Duodenal mucosa (tissue), 2 donors: ENCODE data around the gene CYP2R1.
"Not testable (repeated sequence)": the region's sequence is repeated elsewhere in the genome, so short reads cannot be mapped to it uniquely, and the experiment has no call there.

ENCODE experiments used
- H3K27ac ChIP-seq: one replicate; pipeline ENCODE4 v1.7.0; 2013; ENCODE audit warnings: low read depth, low read length
- H3K27me3 ChIP-seq, 2 donors: one replicate each; pipeline ENCODE4 v1.7.0; 2013; ENCODE audit warnings: low read length in 2 of 2, control low read depth in 1 of 2; ENCODE audit not compliant: insufficient read depth in 2 of 2, control insufficient read depth in 1 of 2
- H3K36me3 ChIP-seq, 2 donors: one replicate each; pipeline ENCODE4 v1.7.0; 2013; ENCODE audit warnings: low read length in 2 of 2, control low read depth in 1 of 2; ENCODE audit not compliant: insufficient read depth in 2 of 2, control insufficient read depth in 1 of 2
- H3K4me1 ChIP-seq, 2 donors: one replicate each; pipeline ENCODE4 v1.7.0; 2013; ENCODE audit warnings: low read length in 2 of 2, control low read depth in 1 of 2; ENCODE audit not compliant: insufficient read depth in 2 of 2, control insufficient read depth in 1 of 2
- H3K4me3 ChIP-seq, 2 donors: one replicate each; pipeline ENCODE4 v1.7.0; 2013; ENCODE audit warnings: low read length in 2 of 2, low read depth in 1 of 2
- H3K9ac ChIP-seq, 2 donors: one replicate each; pipeline ENCODE4 v1.7.0; 2013; ENCODE audit warnings: low read length in 2 of 2, low read depth in 1 of 2
- H3K9me3 ChIP-seq, 2 donors: one replicate each; pipeline ENCODE4 v1.7.0; 2013; ENCODE audit warnings: low read length in 2 of 2, control low read depth in 1 of 2; ENCODE audit not compliant: control insufficient read depth in 1 of 2

Gene CYP2R1

DNA sequence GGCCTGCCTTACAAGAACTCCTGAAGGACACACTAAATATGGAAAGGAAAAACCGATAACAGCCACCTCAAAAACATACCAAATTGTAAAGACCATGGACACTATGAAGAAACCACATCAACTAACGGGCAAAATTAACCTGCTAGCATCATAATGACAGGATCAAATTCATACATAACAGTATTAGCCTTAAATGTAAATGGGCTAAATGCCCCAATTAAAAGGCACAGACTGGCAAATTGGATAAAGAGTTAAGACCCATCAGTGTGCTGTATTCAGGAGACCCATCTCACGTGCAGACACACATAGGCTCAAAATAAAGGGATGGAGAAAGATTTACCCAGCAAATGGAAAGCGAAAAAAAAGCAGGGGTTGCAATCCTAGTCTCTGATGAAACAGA lies 28.3 kb downstream of the CYP2R1 start:
- H3K9ac ChIP-seq, H3K4me3 ChIP-seq, H3K27ac ChIP-seq, H3K9me3 ChIP-seq, H3K36me3 ChIP-seq, H3K4me1 ChIP-seq, H3K27me3 ChIP-seq: not testable (repeated sequence)

GRCh38 chr11:14861680-14862079 lies 30.4 kb downstream of the CYP2R1 start:
- Histone ChIP-seq H3K27me3 (no peaks in the 10 kb centered on the region), H3K9me3 (no peaks in the 10 kb centered on the region), H3K4me3 (no peak overlapping the region), H3K27ac (no peak overlapping the region), H3K4me1 (peaks cover 6% of the 10 kb centered on the region in 2 donors), H3K9ac (no peak overlapping the region), H3K36me3 (no peaks in the 10 kb centered on the region)

DNA sequence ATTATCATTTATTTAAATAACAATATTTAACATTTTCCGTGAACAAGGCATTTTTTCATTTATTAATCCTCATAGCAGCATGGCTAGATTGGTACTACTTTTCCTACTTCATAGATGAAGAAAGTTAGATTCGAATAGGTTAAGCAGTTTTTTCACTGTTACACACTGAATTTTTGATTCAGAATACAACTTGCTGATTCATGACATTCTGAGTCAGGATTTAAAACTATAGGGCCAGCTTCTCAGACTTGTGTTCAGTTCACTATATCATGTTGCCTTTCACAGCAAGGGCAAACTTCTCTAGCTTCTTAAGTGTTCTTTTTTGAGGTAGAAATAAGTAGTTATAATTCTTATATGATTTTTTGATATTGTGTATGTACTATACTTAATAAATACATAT lies 31.5 kb downstream of the CYP2R1 start:
- no peaks in the 10 kb centered on the region for H3K36me3 ChIP-seq
- no peak overlapping the region for H3K9ac ChIP-seq
- H3K9me3 ChIP-seq: no peaks in the 10 kb centered on the region
- H3K27ac ChIP-seq: no peak overlapping the region
- H3K27me3 ChIP-seq: no peaks in the 10 kb centered on the region
- no peak overlapping the region for H3K4me3 ChIP-seq
- peaks cover 6% of the 10 kb centered on the region in 2 donors for H3K4me1 ChIP-seq

DNA sequence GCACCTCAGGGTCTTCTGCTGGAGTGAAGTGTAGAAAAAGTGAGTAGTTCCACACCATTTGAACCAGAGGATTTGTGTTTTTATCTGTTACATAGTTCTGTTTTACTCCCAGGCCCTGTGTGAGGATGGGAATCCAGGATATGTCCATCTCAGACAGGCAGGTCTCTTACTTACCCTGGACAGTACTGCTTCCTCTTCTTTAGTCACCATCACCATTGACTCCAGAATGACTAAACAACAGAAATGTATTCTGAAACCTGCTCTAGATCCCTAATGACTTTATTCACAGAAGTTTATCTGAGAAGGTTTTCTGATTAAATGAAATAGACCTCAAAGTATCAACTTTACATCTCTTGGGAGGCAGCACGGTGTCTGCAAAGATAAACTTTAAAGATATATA lies 33.6 kb downstream of the CYP2R1 start:
- Histone ChIP-seq H3K27me3 (no peaks in the 10 kb centered on the region), H3K4me3 (no peak overlapping the region), H3K4me1 (peaks cover 6% of the 10 kb centered on the region in 2 donors), H3K9ac (no peak overlapping the region), H3K36me3 (no peaks in the 10 kb centered on the region), H3K27ac (no peak overlapping the region), H3K9me3 (no peaks in the 10 kb centered on the region)

DNA sequence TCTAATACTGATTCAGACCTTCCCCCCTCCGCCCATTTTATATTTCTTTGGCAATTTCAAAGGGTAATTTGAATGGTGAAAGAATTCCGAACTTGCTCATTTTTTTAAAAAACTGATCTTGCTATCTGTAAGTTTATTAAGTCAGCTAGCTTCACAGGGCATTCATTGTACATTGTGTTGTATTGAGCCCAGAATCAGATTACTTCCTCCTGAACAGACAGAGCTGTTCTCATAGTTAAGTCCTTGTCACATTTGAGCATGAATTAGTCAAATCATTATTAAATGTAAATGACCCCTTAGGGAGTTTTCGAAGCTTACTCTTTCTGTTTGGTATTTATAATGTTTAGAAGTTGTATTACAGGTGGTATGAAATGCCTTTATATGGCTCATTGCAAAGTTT lies 34.4 kb downstream of the CYP2R1 start:
- Histone ChIP-seq H3K9ac (no peak overlapping the region), H3K4me3 (no peak overlapping the region), H3K9me3 (no peaks in the 10 kb centered on the region), H3K4me1 (peaks cover 6% of the 10 kb centered on the region in 2 donors), H3K36me3 (no peaks in the 10 kb centered on the region), H3K27ac (no peak overlapping the region), H3K27me3 (no peaks in the 10 kb centered on the region)

GRCh38 chr11:14855890-14856289 lies 36.1 kb downstream of the CYP2R1 start:
- H3K9ac ChIP-seq: no peak overlapping the region
- no peaks in the 10 kb centered on the region for H3K27me3 ChIP-seq
- peaks cover 0 to under 1% of the 10 kb centered on the region in 2 donors for H3K4me1 ChIP-seq
- no peaks in the 10 kb centered on the region for H3K36me3 ChIP-seq
- no peaks in the 10 kb centered on the region for H3K9me3 ChIP-seq
- no peak overlapping the region for H3K4me3 ChIP-seq
- H3K27ac ChIP-seq: no peak overlapping the region

DNA sequence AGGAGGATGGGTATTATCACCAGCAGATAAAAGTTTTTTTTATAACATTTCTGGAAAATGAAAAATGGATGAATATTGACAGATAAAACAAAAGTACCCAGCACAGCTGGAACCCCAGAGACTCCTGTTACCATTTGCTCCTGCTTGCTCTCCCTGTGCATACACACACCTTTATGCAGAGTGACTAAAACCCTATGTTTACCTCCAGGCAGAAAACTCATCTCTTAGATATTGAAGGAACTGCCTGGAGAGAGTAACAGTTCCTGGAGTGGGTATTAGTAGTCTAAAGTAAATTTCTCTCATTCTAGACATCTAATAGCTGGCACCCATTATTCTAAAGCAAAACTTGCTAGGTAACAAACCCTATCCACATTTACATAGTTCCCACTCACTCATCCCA lies 38.0 kb downstream of the CYP2R1 start:
- Histone ChIP-seq H3K36me3 (no peaks in the 10 kb centered on the region), H3K9me3 (no peaks in the 10 kb centered on the region), H3K27ac (no peak overlapping the region), H3K27me3 (no peaks in the 10 kb centered on the region), H3K4me1 (no peaks in the 10 kb centered on the region), H3K4me3 (no peak overlapping the region), H3K9ac (no peak overlapping the region)

DNA sequence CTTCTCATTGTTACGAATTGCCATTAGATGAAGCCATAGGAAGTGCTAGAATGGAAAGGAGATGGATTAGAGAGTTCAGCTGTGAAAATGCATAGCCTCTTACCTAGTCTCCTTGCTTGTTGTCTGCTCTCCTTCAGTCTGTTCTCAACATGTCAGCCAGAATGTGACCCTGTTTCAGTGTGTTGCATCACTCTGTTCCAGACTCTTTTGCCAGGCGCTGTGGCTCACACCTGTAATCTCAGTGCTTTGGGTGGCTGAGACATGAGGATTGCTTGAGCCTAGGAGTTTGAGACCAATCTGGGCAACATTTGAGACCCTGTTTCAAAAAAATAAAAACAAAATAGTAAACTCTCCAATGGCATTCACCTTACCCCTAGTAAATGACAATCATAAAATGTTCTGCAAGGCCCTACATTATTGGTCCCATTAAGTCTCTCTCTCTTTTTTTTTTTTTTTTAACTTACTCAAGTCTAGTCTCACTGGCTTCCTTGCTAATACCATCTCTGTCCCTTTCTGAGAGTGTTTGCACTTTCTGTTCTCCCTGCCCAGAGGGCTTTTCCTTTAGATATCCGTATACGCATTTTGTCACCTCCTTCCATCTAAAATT lies 39.4 kb downstream of the CYP2R1 start:
- Histone ChIP-seq H3K4me1 (no peaks in the 10 kb centered on the region), H3K9me3 (no peaks in the 10 kb centered on the region)

GRCh38 chr11:14842002-14842401 lies 50.0 kb downstream of the CYP2R1 start:
- H3K27ac ChIP-seq: no peak overlapping the region
- H3K27me3 ChIP-seq: no peaks in the 10 kb centered on the region
- H3K9ac ChIP-seq: no peak overlapping the region
- H3K36me3 ChIP-seq: no peaks in the 10 kb centered on the region
- no peaks in the 10 kb centered on the region for H3K9me3 ChIP-seq
- no peaks in the 10 kb centered on the region for H3K4me1 ChIP-seq
- H3K4me3 ChIP-seq: no peak overlapping the region

More for the DNA sequence above, 39.4 kb downstream of the CYP2R1 start:
- no peaks in the 10 kb centered on the region for H3K36me3 ChIP-seq
- no peak overlapping the region for H3K9ac ChIP-seq
- no peak overlapping the region for H3K27ac ChIP-seq
- H3K4me3 ChIP-seq: no peak overlapping the region
- no peaks in the 10 kb centered on the region for H3K27me3 ChIP-seq

- Histone ChIP-seq H3K9me3 (no peaks in the 10 kb centered on the region), H3K27me3 (no peaks in the 10 kb centered on the region), H3K4me1 (no peaks in the 10 kb centered on the region), H3K27ac (no peak overlapping the region), H3K9ac (no peak overlapping the region), H3K4me3 (no peak overlapping the region), H3K36me3 (no peaks in the 10 kb centered on the region)
Observed at GRCh38 chr11:14835496-14836492, 56.2 kb downstream of the CYP2R1 start.
